Lung (tissue), 12 donors: ENCODE results near the gene CDH23. TPM values are rescaled to one million over a fixed set of nuclear protein-coding genes. Genes with fewer than 3 reads are reported as not detected.

Experiments
- ATAC-seq: fragments of 200-7000 bp; cut with Tn5 transposase; one replicate; pipeline ENCODE4 v1.9.1; 2020; ENCODE audit warnings: moderate number of reproducible peaks; ENCODE audit not compliant: insufficient read depth, low FRiP score
- DNase-seq, 3 donors: peaks; one replicate each; pipeline ENCODE4 v3.0.0-alpha.2; 2013 to 2017
- H3K27ac ChIP-seq, 2 donors: one replicate each; pipeline ENCODE4 v1.5.1; 2013; ENCODE audit warnings: mild to moderate bottlenecking in 2 of 2, moderate library complexity in 2 of 2, control low read depth in 1 of 2, inconsistent platforms in 1 of 2, low read depth in 1 of 2, low read length in 1 of 2
- H3K27me3 ChIP-seq, 3 donors: one replicate each; pipeline ENCODE4 v1.5.1; 2013; ENCODE audit warnings: low read length in 2 of 3; ENCODE audit not compliant: control insufficient read depth in 3 of 3, insufficient read depth in 3 of 3
- H3K36me3 ChIP-seq, 4 donors: one replicate each; pipeline ENCODE4 v1.5.1; 2013; ENCODE audit warnings: low read length in 4 of 4, mild to moderate bottlenecking in 1 of 4, moderate library complexity in 1 of 4; ENCODE audit not compliant: control insufficient read depth in 4 of 4, insufficient read depth in 4 of 4
- H3K4me1 ChIP-seq, 5 donors: one replicate each; pipeline ENCODE4 v1.5.1; 2013; ENCODE audit warnings: low read length in 5 of 5, mild to moderate bottlenecking in 2 of 5, moderate library complexity in 1 of 5; ENCODE audit not compliant: control insufficient read depth in 5 of 5, insufficient read depth in 5 of 5
- H3K4me3 ChIP-seq: one replicate; pipeline ENCODE4 v1.5.1; 2013; ENCODE audit warnings: mild to moderate bottlenecking, control low read depth, moderate library complexity
- H3K9ac ChIP-seq, 2 donors: one replicate each; pipeline ENCODE4 v1.5.1; 2013; ENCODE audit warnings: low read length in 2 of 2, control low read depth in 1 of 2; ENCODE audit not compliant: insufficient read depth in 1 of 2
- H3K9me3 ChIP-seq, 4 donors: one replicate each; pipeline ENCODE4 v1.5.1; 2013; ENCODE audit warnings: low read length in 3 of 4, mild to moderate bottlenecking in 1 of 4, moderate library complexity in 1 of 4; ENCODE audit not compliant: control insufficient read depth in 4 of 4, insufficient read depth in 3 of 4
- CTCF ChIP-seq: IDR thresholded peaks from 2 replicates; pipeline ENCODE4 v1.5.1; 2012; ENCODE audit warnings: mild to moderate bottlenecking; ENCODE audit errors: control extremely low read depth, extremely low read depth
- WGBS, 2 donors: extraction: QIAGEN DNeasy Blood & Tissue Kit; methylation state at CpG; one replicate each; pipeline ENCODE4 v1.1.7; 2013; 5-methylcytosine and 5-hydroxymethylcytosine counted together
- polyA plus RNA-seq, 2 donors: library from polyadenylated mRNA; stranded (reverse); fragments of 200-250 nt; gene quantifications; one replicate each; pipeline ENCODE4 v1.2.1, GENCODE V29; 2013
- total RNA-seq, 2 donors: library from RNA; depleted of rRNA in 1 of 2; stranded (reverse); fragments of >200 nt in 1 of 2; gene quantifications; one replicate each; pipeline ENCODE4 v1.2.1, GENCODE V29; 2014 to 2021
- donor health status: control.
- donor health status: control.
- donor health status: Bipolar disorder and iron deficiency.
- donor health status: healthy.
- donor health status: DM: yes; HTN: yes; CAD: no.

The CDH23 gene
- total and polyA plus RNA-seq, 4 donors = 4.5 to 29.5 (median 6.0) TPM

- 72 to 89% methylated on average over 3 of the region's 3 CpGs for whole genome bisulfite sequencing, 2 donors
- TF ChIP-seq CTCF = no peak
- Histone ChIP-seq H3K27ac (no peak overlapping the region), H3K4me3 (no peak overlapping the region), H3K27me3 (peaks cover 0 to 3% (median 0%) of the 10 kb centered on the region in 3 donors), H3K9ac (no peak overlapping the region), H3K9me3 (no peaks in the 10 kb centered on the region), H3K36me3 (no peaks in the 10 kb centered on the region), H3K4me1 (peaks cover 0 to 4% (median 0%) of the 10 kb centered on the region in 5 donors)
- ATAC-seq = no peak
- no peak for DNase-seq
Measured at GRCh38 chr10:71581376-71581775, 184.7 kb downstream of the CDH23 start.

DNA sequence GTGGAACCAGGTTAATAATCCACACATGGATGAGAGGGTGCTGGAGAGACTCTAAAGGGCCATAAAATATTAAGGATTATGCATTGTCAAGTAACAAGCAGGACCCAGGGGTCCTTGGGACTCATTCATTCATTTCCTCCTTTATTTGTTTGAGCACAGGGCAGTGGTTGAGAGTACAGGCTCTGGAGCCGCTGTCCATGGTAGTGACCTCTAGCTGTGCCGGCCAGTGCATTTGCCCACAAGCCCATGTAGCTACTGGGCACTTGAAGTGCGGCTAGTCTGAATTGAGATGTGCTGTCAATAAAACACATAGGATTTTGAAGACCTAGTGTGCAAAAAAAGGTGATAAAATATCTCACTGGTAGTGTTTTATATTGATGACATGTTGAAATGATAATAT is 185.3 kb downstream of the CDH23 start:
- TF ChIP-seq CTCF = no peak
- no peak overlapping the region for H3K9ac ChIP-seq
- H3K27me3 ChIP-seq = peaks cover 0 to 3% (median 0%) of the 10 kb centered on the region in 3 donors
- H3K9me3 ChIP-seq = no peaks in the 10 kb centered on the region
- ATAC-seq (no peak), DNase-seq (peak; percentile 43 to 66 (median 66))
- H3K27ac ChIP-seq = no peak overlapping the region
- WGBS, 2 donors = 65 to 76% methylated on average over 3 of the region's 3 CpGs
- no peaks in the 10 kb centered on the region for H3K36me3 ChIP-seq
- peaks cover 0 to 4% (median 0%) of the 10 kb centered on the region in 5 donors for H3K4me1 ChIP-seq
- H3K4me3 ChIP-seq = no peak overlapping the region

- no peaks in the 10 kb centered on the region for H3K9me3 ChIP-seq
- no peak overlapping the region for H3K27ac ChIP-seq
- no peak overlapping the region for H3K4me3 ChIP-seq
- WGBS, 2 donors = 83 to 89% methylated on average over 21 of the region's 21 CpGs
- no peak for DNase-seq
- H3K36me3 ChIP-seq = no peaks in the 10 kb centered on the region
- TF ChIP-seq CTCF = no peak
- ATAC-seq = no peak
- peaks cover 0 to 4% (median 0%) of the 10 kb centered on the region in 5 donors for H3K4me1 ChIP-seq
- H3K27me3 ChIP-seq = peaks cover 0 to 3% (median 0%) of the 10 kb centered on the region in 3 donors
- no peak overlapping the region for H3K9ac ChIP-seq
Measured at GRCh38 chr10:71582506-71583475, 186.1 kb downstream of the CDH23 start.
